ENCODE measurements around the gene C1RL.

GRCh38 chr12:7136676-7137075 lies 27.7 kb upstream of the C1RL start:
- TF ChIP-seq RCOR1 (IDR thresholded peaks at IDR 0.05; ENCODE audit: low read depth, low read length) (no peak), HOXB13 (CRISPR knock-in tag; IDR thresholded peaks at IDR 0.05; ENCODE audit: low read depth) (no peak), SREBF2 (IDR thresholded peaks at IDR 0.05) (no peak), CTCF (IDR thresholded peaks at IDR 0.05) (no peak), POLR2A (IDR thresholded peaks at IDR 0.05; ENCODE audit: low read length) (no peak), NR3C1 (IDR thresholded peaks at IDR 0.05) (no peak)
- TF ChIP-seq, protein P1, sequence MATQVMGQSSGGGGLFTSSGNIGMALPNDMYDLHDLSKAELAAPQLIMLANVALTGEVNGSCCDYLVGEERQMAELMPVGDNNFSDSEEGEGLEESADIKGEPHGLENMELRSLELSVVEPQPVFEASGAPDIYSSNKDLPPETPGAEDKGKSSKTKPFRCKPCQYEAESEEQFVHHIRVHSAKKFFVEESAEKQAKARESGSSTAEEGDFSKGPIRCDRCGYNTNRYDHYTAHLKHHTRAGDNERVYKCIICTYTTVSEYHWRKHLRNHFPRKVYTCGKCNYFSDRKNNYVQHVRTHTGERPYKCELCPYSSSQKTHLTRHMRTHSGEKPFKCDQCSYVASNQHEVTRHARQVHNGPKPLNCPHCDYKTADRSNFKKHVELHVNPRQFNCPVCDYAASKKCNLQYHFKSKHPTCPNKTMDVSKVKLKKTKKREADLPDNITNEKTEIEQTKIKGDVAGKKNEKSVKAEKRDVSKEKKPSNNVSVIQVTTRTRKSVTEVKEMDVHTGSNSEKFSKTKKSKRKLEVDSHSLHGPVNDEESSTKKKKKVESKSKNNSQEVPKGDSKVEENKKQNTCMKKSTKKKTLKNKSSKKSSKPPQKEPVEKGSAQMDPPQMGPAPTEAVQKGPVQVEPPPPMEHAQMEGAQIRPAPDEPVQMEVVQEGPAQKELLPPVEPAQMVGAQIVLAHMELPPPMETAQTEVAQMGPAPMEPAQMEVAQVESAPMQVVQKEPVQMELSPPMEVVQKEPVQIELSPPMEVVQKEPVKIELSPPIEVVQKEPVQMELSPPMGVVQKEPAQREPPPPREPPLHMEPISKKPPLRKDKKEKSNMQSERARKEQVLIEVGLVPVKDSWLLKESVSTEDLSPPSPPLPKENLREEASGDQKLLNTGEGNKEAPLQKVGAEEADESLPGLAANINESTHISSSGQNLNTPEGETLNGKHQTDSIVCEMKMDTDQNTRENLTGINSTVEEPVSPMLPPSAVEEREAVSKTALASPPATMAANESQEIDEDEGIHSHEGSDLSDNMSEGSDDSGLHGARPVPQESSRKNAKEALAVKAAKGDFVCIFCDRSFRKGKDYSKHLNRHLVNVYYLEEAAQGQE (IDR thresholded peaks at IDR 0.05), result no peak
